K562 (cell line): ENCODE results near the gene SLC24A3. TPM values are rescaled to one million over a fixed set of nuclear protein-coding genes. Genes with fewer than 3 reads are reported as not detected.

ENCODE experiments used
- ATAC-seq: fragments of 200-7000 bp; cut with Tn5 transposase; 3 replicates; pipeline ENCODE4 v1.9.1; 2020; ENCODE audit warnings: moderate library complexity
- BruUV-seq: library from RNA; stranded (reverse); fragments of 400-500 nt; replicated peaks from 2 replicates; lab custom pipeline; 2021; lab: Mats Ljungman, UMichigan
- CTCF ChIA-PET: fragments of 300-600 bp; formaldehyde crosslinking; extraction: SDS; loops from one replicate; lab custom pipeline; 2021; ENCODE audit warnings: low intra/inter-chr PET ratio; lab: Yijun Ruan, JAX
- POLR2A ChIA-PET: fragments of 300-600, 350-650 bp; sonication (Branson Sonifier 250); formaldehyde crosslinking; extraction: SDS; loops from one replicate; lab custom pipeline; 2021; ENCODE audit warnings: antibody characterized with exemption, inconsistent platforms; lab: Yijun Ruan, JAX
- DNase-seq, 4 experiments: peaks; one replicate each; pipeline versions ENCODE4 v3.0.0 to v3.0.0-alpha.2; 2011 to 2018; ENCODE audit warnings: low spot score in 3 of 4, mixed read lengths in 3 of 4; ENCODE audit errors: extremely low read depth in 1 of 4
- FAIRE-seq: peaks from 2 replicates; lab custom pipeline; 2011; peaks lifted over from hg19 to GRCh38; lab: Jason Lieb, UNC
- H2AFZ ChIP-seq: 2 replicates; pipeline ENCODE4 v1.6.0; 2011; ENCODE audit warnings: low read depth, low read length, control low read depth, inconsistent platforms
- H3K27ac ChIP-seq: fragments of 200-600 bp; 3 replicates; pipeline ENCODE4 v1.8.0; 2011; ENCODE audit warnings: low read depth, mild to moderate bottlenecking, control low read depth, inconsistent platforms, low read length, moderate library complexity, mixed read lengths; ENCODE audit errors: extremely low read depth
- H3K27me3 ChIP-seq, 2 experiments: fragments of 300-600 bp in 1 of 2; 2 replicates in 1 of 2; 3 replicates in 1 of 2; pipeline versions ENCODE4 v1.6.0 to v1.8.0; 2011; ENCODE audit warnings: inconsistent platforms in 2 of 2, low read length in 2 of 2, mild to moderate bottlenecking in 1 of 2, mixed read lengths in 1 of 2, moderate library complexity in 1 of 2; ENCODE audit not compliant: control insufficient read depth in 2 of 2, insufficient read depth in 2 of 2
- H3K36me3 ChIP-seq: fragments of 300-600 bp; 3 replicates; pipeline ENCODE4 v1.8.0; 2011; ENCODE audit warnings: mild to moderate bottlenecking, low read length, inconsistent platforms; ENCODE audit not compliant: control insufficient read depth, insufficient read depth
- H3K4me1 ChIP-seq, 2 experiments: fragments of 200-600 bp in 1 of 2; replicated peaks in 1 of 2; 2 replicates in 1 of 2; 3 replicates in 1 of 2; pipeline versions ENCODE4 v1.5.1 to v1.8.0; 2011; ENCODE audit warnings: inconsistent platforms in 2 of 2, low read length in 2 of 2, mild to moderate bottlenecking in 1 of 2, mixed read lengths in 1 of 2, moderate library complexity in 1 of 2; ENCODE audit not compliant: control insufficient read depth in 2 of 2, insufficient read depth in 2 of 2
- H3K4me2 ChIP-seq: 2 replicates; pipeline ENCODE4 v1.6.1; 2011; ENCODE audit warnings: low read length, control low read depth, inconsistent platforms, mixed read lengths; ENCODE audit not compliant: insufficient read depth
- H3K4me3 ChIP-seq: fragments of 200-600 bp; sonication (generic), shearing (Covaris generic); 2 replicates; pipeline ENCODE4 v1.5.1; 2016; ENCODE audit warnings: control low read depth, inconsistent platforms
- H3K79me2 ChIP-seq: fragments of 200-600 bp; 3 replicates; pipeline ENCODE4 v1.8.0; 2011; ENCODE audit warnings: low read length, inconsistent platforms; ENCODE audit not compliant: control insufficient read depth, insufficient read depth
- H3K9ac ChIP-seq, 2 experiments: 2 replicates each; pipeline versions ENCODE4 v1.6.0 to v1.6.1; 2011; ENCODE audit warnings: low read depth in 2 of 2, low read length in 2 of 2, control low read depth in 1 of 2, inconsistent platforms in 1 of 2, mild to moderate bottlenecking in 1 of 2, mixed read lengths in 1 of 2; ENCODE audit not compliant: insufficient read depth in 1 of 2
- H3K9me1 ChIP-seq: one replicate; pipeline ENCODE4 v1.6.0; 2011; ENCODE audit warnings: inconsistent platforms, mild to moderate bottlenecking, low read length, moderate library complexity; ENCODE audit not compliant: control insufficient read depth, insufficient read depth
- H3K9me3 ChIP-seq: replicated peaks from 2 replicates; pipeline ENCODE4 v1.5.1; 2011; ENCODE audit warnings: low read depth, low read length, inconsistent platforms; ENCODE audit not compliant: control insufficient read depth, insufficient read depth
- H4K20me1 ChIP-seq: replicated peaks from 2 replicates; pipeline ENCODE4 v1.6.1; 2011; ENCODE audit warnings: low read length, inconsistent platforms, mixed read lengths; ENCODE audit not compliant: control insufficient read depth, insufficient read depth
- COPS2 ChIP-seq: fragments of 450-650 bp; conservative IDR thresholded peaks from 2 replicates; pipeline ENCODE4 v1.6.1; 2016; ENCODE audit warnings: mild to moderate bottlenecking, moderate library complexity
- FOSL1 ChIP-seq: fragments of 200-800 bp; sonication (Bioruptor generic); conservative IDR thresholded peaks from 2 replicates; pipeline ENCODE4 v1.6.1; 2016; ENCODE audit warnings: missing genetic modification characterization, missing compliant biosample characterization
- HNRNPL ChIP-seq: fragments of 200-400 bp; formaldehyde crosslinking; IDR thresholded peaks from 2 replicates; pipeline ENCODE4 v1.6.1; 2017; ENCODE audit warnings: low read depth, mild to moderate bottlenecking, low read length
- MYC ChIP-seq, 2 experiments: fragments of 250-450 bp in 1 of 2; sonication (Bioruptor Pico) in 1 of 2; IDR thresholded peaks; 2 replicates each; pipeline versions ENCODE4 v1.5.1 to v1.6.1; 2012 to 2021; ENCODE audit warnings: low read depth in 2 of 2, borderline replicate concordance in 1 of 2, improper control_type of control experiment in 1 of 2, low read length in 1 of 2, mild to moderate bottlenecking in 1 of 2, moderate library complexity in 1 of 2
- NRF1 ChIP-seq, 2 experiments: fragments of 450-650 bp; IDR thresholded peaks in 1 of 2; conservative IDR thresholded peaks in 1 of 2; 2 replicates each; pipeline ENCODE4 v1.6.1; 2014; ENCODE audit warnings: mild to moderate bottlenecking in 2 of 2
- RBM34 ChIP-seq: fragments of 200-400 bp; formaldehyde crosslinking; IDR thresholded peaks from 2 replicates; pipeline ENCODE4 v1.6.1; 2018; ENCODE audit warnings: low read length, borderline replicate concordance; ENCODE audit not compliant: insufficient read depth
- RFX7 ChIP-seq: fragments of 250-450 bp; sonication (Bioruptor Pico); IDR thresholded peaks from 2 replicates; pipeline ENCODE4 v1.5.1; 2021; ENCODE audit warnings: mild to moderate bottlenecking
- SIRT6 ChIP-seq: IDR thresholded peaks from one replicate; pipeline ENCODE4 v1.6.1; 2012; ENCODE audit warnings: low read depth, mild to moderate bottlenecking, control low read depth, inconsistent platforms, low read length, moderate library complexity
- TAF9B ChIP-seq: fragments of 450-650 bp; IDR thresholded peaks from 2 replicates; pipeline ENCODE4 v1.6.1; 2018; ENCODE audit warnings: mild to moderate bottlenecking; ENCODE audit not compliant: partially characterized antibody
- ZNF561 ChIP-seq: fragments of 450-650 bp; formaldehyde crosslinking; conservative IDR thresholded peaks from 2 replicates; pipeline ENCODE4 v1.4.0; 2020; ENCODE audit warnings: mild to moderate bottlenecking, moderate library complexity
- ZNF586 ChIP-seq: fragments of 450-650 bp; formaldehyde crosslinking; conservative IDR thresholded peaks from 2 replicates; pipeline ENCODE4 v1.4.0; 2020; ENCODE audit warnings: mild to moderate bottlenecking, moderate library complexity
- ZNF75A ChIP-seq: fragments of 450-650 bp; formaldehyde crosslinking; IDR thresholded peaks from 2 replicates; pipeline ENCODE4 v1.4.0; 2020; ENCODE audit warnings: mild to moderate bottlenecking
- WGBS: fragments of 100-300 bp; shearing (Covaris generic); methylation state at CpG from one replicate; pipeline ENCODE4 v1.1.6; 2016; ENCODE audit warnings: low coverage, mixed read lengths; ENCODE audit not compliant: insufficient coverage; ENCODE audit errors: missing lambda C conversion rate; 5-methylcytosine and 5-hydroxymethylcytosine counted together
- in situ Hi-C: fragments of 300-500 bp; cut with MboI; formaldehyde crosslinking; loops from 4 replicates; pipeline ENCODE4 v1.15.0; 2018; ENCODE audit warnings: inconsistent platforms, mixed read lengths
- intact Hi-C: fragments of 100-400 bp; cut with micrococcal nuclease; formaldehyde crosslinking; loops from 2 replicates; pipeline ENCODE4 v1.14.2; 2022
- polyA plus RNA-seq, 8 experiments: library from polyadenylated mRNA; depleted of rRNA in 4 of 8; stranded (reverse) in 5 of 8; unstranded in 3 of 8; fragments of >200 nt; fragmentation: Nextera tagmentation in 2 of 8; fragmentation: Illumina TruSeq in 1 of 8; extraction: Ambion mirVana in 2 of 8; extraction: Trizol in 1 of 8; gene quantifications; 2 replicates each; pipeline versions ENCODE4 v1.2.1 to v1.2.3, GENCODE V29; 2011 to 2014; ENCODE audit warnings: inconsistent platforms in 1 of 8, missing spikeins in 1 of 8
- total RNA-seq, 7 experiments: library from RNA; depleted of rRNA in 6 of 7; stranded (reverse); fragments of >200 nt in 6 of 7; fragmentation: Illumina TruSeq in 2 of 7; extraction: Trizol in 2 of 7; gene quantifications; 2 replicates each; pipeline versions ENCODE4 v1.2.1 to v1.2.3, GENCODE V29; 2011 to 2021; ENCODE audit warnings: low replicate concordance in 1 of 7
- TF ChIP-seq, protein P1 (sequence below): fragments of 450-650 bp; IDR thresholded peaks from 2 replicates; pipeline ENCODE4 v1.6.1; 2014; ENCODE audit warnings: low read depth, mild to moderate bottlenecking, moderate library complexity, borderline replicate concordance
- TF ChIP-seq, protein P2 (sequence below), 2 experiments: fragments of 450-650 bp; IDR thresholded peaks; 2 replicates each; pipeline ENCODE4 v1.6.1; 2016

The SLC24A3 gene
- total and polyA plus RNA-seq, 9 of the 15 experiments (the other 6 are each of a cell fraction or from before 2014, with no cell fraction given), result not detected

DNA sequence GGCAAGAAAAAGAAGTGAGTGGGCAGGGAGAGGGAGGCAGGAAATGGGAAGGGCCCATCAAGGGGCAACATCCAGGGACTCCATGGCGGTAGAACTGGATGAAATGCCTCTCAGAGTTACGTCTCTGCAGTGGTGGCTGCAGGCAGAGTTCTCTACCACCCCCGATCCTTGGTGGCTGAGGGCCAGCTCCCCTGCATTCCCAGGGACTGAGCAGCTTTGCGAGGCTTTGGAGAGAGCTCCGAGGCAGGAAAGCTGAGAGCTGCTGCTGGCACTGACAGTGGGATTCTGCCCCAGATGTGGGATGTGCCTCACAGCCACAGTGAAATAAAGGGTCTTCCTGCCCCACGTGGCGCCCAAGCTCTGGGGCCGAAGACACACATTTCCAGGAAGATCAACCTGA lies 236.6 kb downstream of the SLC24A3 start:
- Histone ChIP-seq H3K9me1 (no peaks in the 10 kb centered on the region), H2AFZ (no peak overlapping the region), H3K9ac (no peak overlapping the region), H3K27ac (no peak overlapping the region), H3K9me3 (no peaks in the 10 kb centered on the region), H3K79me2 (no peaks in the 10 kb centered on the region), H4K20me1 (no peaks in the 10 kb centered on the region), H3K36me3 (no peaks in the 10 kb centered on the region), H3K27me3 (no peaks in the 10 kb centered on the region), H3K4me3 (no peak overlapping the region), H3K4me1 (no peaks in the 10 kb centered on the region), H3K4me2 (no peak overlapping the region)
- DNase-seq (no peak), ATAC-seq (no peak), FAIRE-seq (no peak)
- 0% methylated on average over 6 of the region's 8 CpGs for WGBS
- intact Hi-C loops (no loop called here), in situ Hi-C loops (no loop called here)
- CTCF ChIA-PET, result no interaction called here
- POLR2A ChIA-PET, result no interaction called here
- TF ChIP-seq RFX7 (CRISPR knock-in tag) (no peak), HNRNPL (no peak), ZNF75A (CRISPR knock-in tag) (no peak), MYC (IDR thresholded peaks at IDR 0.05; ENCODE audit: low read depth, low read length) (no peak), MYC (CRISPR knock-in tag; IDR thresholded peaks at IDR 0.05; ENCODE audit: borderline replicate concordance, low read depth) (no peak), COPS2 (no peak), ZNF561 (CRISPR knock-in tag) (no peak), NRF1 (conservative IDR thresholded peaks at IDR 0.05 in 1 of 2, IDR thresholded peaks at IDR 0.05 in 1 of 2) (no peak), RBM34 (no peak), SIRT6 (no peak), TAF9B (no peak), ZNF586 (CRISPR knock-in tag) (no peak), FOSL1 (tag) (no peak)
- TF ChIP-seq, protein P1, sequence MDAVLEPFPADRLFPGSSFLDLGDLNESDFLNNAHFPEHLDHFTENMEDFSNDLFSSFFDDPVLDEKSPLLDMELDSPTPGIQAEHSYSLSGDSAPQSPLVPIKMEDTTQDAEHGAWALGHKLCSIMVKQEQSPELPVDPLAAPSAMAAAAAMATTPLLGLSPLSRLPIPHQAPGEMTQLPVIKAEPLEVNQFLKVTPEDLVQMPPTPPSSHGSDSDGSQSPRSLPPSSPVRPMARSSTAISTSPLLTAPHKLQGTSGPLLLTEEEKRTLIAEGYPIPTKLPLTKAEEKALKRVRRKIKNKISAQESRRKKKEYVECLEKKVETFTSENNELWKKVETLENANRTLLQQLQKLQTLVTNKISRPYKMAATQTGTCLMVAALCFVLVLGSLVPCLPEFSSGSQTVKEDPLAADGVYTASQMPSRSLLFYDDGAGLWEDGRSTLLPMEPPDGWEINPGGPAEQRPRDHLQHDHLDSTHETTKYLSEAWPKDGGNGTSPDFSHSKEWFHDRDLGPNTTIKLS, result no peak
- TF ChIP-seq, protein P2, sequence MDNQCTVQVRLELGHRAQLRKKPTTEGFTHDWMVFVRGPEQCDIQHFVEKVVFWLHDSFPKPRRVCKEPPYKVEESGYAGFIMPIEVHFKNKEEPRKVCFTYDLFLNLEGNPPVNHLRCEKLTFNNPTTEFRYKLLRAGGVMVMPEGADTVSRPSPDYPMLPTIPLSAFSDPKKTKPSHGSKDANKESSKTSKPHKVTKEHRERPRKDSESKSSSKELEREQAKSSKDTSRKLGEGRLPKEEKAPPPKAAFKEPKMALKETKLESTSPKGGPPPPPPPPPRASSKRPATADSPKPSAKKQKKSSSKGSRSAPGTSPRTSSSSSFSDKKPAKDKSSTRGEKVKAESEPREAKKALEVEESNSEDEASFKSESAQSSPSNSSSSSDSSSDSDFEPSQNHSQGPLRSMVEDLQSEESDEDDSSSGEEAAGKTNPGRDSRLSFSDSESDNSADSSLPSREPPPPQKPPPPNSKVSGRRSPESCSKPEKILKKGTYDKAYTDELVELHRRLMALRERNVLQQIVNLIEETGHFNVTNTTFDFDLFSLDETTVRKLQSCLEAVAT (IDR thresholded peaks at IDR 0.05), result no peak
- no TSS peak for BruUV-seq
